Nucleus accumbens (tissue), 56 donors: ENCODE data around the gene UBL5.
"Not testable (repeated sequence)": the region's sequence is repeated elsewhere in the genome, so short reads cannot be mapped to it uniquely, and the experiment has no call there.

Experiments
- DNase-seq, 56 donors: peaks; one replicate each; lab custom pipeline; 2025; lab: John Stamatoyannopoulos, UW

Gene UBL5

GRCh38 chr19:9827289-9828238 lies at the start of gene UBL5:
Gene UBL5 (plus strand): TSS chr19:9827918. CDS start chr19:9828338, 420 bp downstream.
- peak in 55 of 56 donors; percentile 32 to 93 (median 85) for DNase-seq

DNA sequence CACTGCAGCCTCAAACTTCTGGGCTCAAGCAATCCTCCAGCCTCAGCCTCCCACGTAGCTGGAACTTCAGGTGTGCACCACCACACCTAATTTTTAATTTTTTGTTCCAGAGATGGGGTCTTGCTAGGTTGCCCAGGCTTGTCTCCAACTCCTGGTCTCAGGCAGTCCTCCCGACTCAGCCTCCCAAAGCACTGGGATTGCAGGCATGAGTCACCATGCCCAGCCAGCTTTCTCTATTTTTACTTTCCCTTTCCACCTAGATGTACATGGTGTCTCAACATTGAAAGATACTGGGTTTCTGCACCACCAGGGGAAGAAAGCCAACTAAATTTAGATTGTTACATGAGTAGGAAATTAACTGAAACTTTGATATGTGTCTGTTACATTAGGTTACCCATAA lies 45.4 kb upstream of the UBL5 start:
- no peak for DNase-seq

- not testable (repeated sequence) for DNase-seq
These were observed 43.6 kb upstream of the UBL5 start for GRCh38 chr19:9784163-9784496.

GRCh38 chr19:9785367-9786331 lies 42.1 kb upstream of the UBL5 start:
- DNase-seq, result peak; percentile 59 to 98 (median 90)

DNA sequence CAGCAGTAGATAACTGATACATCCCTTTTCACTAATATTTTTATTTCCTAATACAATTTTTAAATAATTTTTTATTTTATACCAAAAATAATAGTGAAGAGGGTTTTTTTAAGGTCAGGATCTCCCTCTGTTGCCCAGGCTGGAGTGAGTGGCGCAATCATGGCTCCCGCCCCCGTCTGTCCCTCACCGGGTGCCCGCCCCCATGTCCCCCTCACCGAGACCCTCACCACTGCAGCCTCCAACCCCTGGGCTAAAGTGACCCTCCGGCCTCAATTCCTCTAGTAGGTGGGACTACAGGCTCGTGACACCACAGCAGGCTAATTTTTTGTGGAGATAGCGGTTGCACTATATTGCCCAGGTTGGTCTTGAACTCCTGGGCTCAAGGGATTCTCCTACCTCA lies 41.4 kb upstream of the UBL5 start:
- peak in 2 of 56 donors; percentile 0 to 22 for DNase-seq

DNA sequence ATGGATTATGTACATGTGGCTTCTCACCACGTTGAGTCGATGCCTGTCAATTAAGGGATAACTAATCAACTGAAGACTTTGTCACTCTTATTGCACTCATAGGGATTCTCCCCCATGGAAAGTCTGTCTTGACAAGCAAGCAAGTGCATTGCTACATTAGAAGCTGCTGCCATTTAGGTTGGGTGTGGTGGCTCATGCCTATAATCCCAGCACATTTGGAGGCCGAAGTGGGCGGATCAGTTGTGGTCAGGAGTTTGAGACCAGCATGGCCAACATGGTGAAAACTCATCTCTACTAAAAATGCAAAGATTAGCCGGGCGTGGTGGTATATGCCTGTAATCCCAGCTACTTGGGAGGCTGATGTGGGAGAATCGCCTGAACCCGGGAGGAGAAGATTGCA lies 40.9 kb upstream of the UBL5 start:
- no peak for DNase-seq

GRCh38 chr19:9788604-9789003 lies 39.1 kb upstream of the UBL5 start:
- not testable (repeated sequence) for DNase-seq

- DNase-seq, result no peak
These were observed 38.7 kb upstream of the UBL5 start for GRCh38 chr19:9789066-9789465.

- DNase-seq, result not testable (repeated sequence)
These were observed 38.1 kb upstream of the UBL5 start for GRCh38 chr19:9789579-9789978.

DNA sequence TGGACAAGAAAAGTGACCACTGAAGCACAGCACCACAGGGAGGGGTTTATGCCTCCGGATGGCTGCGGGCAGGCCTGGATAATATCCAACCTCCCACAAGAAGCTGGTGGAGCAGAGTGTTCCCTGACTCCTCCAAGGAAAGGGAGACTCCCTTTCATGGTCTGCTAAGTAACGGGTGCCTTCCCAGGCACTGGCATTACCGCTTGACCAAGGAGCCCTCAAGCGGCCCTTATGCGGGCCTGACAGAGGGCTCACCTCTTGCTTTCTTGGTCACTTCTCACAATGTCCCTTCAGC lies 36.7 kb upstream of the UBL5 start:
- not testable (repeated sequence) for DNase-seq

DNA sequence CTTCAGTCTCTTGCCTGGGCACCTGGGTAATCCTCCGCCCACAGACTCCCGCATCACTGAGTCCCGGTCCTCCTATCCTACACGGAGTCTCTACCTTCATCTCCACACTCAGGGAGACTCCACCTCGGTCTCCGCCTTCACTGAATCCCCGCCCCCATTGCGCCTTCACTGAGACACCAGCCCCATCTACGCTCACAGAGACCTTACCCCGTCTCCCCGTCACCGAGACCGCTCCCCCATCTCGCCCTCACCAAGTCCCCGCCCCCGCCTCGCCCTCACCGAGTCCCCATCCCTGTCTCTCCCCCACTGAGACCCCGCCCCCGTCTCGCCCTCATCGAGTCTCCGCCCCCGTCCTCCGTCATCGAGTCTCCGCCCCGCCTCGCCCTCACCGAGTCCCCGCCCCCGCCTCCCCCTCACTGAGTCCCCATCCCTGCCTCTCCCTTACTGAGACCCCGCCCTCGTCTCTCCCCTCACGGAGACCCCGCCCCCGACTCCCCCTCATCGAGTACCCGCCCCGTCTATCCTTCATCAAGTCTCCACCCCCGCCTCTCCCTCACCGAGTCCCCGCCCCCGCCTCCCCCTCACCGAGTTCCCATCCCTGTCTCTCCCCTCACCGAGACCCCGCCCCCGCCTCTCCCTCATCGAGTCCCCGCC lies 36.0 kb upstream of the UBL5 start:
- DNase-seq, result peak; percentile 38 to 100 (median 93)

GRCh38 chr19:9792206-9793070 lies 35.3 kb upstream of the UBL5 start:
- peak; percentile 39 to 99 (median 92) for DNase-seq

DNA sequence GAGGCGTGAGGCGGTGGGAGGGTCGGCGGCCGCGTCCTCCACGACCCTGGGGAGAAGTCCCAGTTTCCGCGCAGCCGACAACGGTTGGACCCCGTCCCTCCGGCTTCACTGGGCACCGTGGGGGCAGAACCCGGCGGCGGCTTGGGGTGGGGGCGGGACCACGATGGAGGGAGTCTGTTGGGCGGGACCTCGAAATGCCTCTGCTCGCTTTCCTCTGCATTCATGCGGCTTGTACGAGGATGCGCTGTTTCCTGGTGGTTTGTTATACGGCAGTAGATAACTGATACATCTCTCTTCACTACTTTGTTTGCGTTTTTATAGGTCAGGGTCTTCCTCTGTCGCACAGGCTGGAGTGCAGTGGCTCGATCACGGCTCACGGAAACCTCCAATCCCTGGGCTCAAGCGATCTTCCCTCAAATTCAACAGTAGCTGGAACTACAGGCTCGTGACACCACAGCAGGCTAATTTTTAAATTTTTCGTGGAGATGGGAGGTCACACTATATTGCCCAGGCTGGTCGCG lies 34.6 kb upstream of the UBL5 start:
- DNase-seq, result peak in 16 of 56 donors; percentile 21 to 62 (median 42)

- peak in 55 of 56 donors; percentile 4 to 89 (median 59) for DNase-seq
These were observed 31.5 kb upstream of the UBL5 start for GRCh38 chr19:9796113-9796773.

DNA sequence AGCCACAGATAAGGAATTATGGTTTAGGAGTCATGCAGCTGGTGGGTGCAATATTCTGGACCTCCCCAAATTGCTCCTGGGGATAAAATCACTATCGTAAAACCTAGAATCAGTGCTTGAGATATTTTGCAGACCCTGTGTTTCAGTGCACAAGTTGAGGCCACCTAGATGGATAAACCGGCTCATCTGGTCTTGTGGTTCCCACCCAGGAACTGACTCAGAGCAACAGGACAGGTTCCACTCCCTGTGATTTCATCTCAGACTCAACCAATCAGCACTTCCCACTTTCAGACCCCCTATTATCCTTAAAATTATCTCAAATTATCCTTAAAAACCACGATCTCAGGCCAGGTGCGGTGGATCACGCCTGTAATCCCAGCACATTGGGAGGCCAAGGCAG lies 29.8 kb upstream of the UBL5 start:
- no peak for DNase-seq

DNA sequence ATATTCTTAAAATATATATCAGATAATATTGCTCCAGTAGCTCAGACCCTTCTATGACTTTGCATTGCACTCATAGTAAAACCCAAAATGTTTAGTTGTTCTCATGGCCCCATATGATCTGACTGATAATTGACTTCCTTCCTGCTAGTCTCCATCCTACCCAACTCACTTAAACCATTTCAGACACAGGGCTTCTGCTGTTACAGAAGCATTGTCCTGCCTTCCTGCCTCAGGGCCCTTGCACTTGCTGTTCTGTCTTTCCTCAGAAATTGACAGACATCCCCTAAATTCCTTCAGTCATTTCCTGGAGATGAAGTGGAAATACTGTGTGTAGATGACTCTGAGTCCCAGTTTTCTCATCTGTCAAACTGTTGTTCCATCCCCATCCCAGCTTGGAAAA lies 28.6 kb upstream of the UBL5 start:
- no peak for DNase-seq

DNA sequence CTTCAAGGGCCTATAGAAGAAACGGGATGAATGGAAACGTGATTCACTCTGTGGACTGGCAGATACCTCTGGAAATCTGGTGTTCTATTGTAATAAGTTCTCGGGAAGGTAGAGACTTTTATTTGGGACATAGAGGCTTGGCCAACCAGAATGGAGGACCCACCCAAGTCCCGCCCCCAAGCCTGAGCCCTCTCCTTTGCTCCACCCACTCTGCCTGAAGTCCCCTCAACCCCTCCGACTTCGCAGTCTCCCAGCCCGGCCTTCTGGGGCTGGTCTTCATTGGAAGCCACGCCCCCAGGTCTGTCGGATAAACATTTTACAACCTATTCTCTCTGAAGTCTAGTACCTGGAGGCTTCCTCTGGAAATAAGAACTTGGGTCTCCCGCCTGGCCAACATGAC lies 25.7 kb upstream of the UBL5 start:
- DNase-seq, result no peak

DNA sequence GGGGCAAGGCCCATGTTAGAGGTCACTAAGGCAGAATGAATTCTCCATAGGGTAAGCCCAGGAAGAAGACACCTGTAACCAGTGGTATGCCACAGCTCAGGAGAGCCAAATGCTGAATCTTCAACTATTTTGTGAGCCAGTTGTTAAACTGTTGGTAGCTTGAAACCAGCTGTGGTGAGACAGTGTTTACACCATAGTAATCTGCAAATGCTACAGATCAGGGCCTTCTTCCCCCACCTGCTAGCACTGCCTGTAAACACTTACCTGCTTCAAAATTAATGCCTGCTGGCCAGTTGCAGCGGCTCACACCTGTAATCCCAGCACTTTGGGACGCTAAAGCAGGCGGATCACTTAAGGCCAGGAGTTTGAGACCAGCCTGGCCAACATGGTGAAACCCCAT lies 20.9 kb upstream of the UBL5 start:
- DNase-seq, result no peak
